Islet of Langerhans (tissue), 1 donor: ENCODE data around the gene GON4L.
"Not testable (repeated sequence)": the region's sequence is repeated elsewhere in the genome, so short reads cannot be mapped to it uniquely, and the experiment has no call there.

Experiments used
- FAIRE-seq: peaks from one replicate; lab custom pipeline; 2011; peaks lifted over from hg19 to GRCh38; lab: Jason Lieb, UNC

GON4L gene

DNA sequence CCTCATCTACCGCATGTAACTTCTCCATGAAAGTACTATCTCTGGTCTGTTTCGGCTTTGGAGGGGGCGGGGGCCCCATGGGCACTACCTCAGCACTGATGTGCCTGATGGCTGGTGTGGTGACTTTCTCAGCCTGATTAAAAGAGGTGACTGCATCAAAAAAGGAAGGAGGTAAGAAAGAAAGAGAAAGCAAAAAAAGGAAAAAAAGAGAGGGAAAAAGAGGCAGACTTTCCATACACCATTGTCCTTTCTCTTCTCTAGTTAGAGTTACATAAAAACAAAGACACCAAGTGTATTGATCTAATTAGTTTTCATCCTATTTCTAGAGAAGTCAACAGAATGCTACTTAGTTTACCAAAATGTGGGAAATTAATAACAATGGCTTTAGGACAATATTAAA lies 43.3 kb downstream of the GON4L start:
- FAIRE-seq: no peak

- FAIRE-seq: no peak
These were observed 44.1 kb downstream of the GON4L start for GRCh38 chr1:155812878-155813277.

- no peak for FAIRE-seq
These were observed 47.9 kb downstream of the GON4L start for GRCh38 chr1:155809088-155809487.

DNA sequence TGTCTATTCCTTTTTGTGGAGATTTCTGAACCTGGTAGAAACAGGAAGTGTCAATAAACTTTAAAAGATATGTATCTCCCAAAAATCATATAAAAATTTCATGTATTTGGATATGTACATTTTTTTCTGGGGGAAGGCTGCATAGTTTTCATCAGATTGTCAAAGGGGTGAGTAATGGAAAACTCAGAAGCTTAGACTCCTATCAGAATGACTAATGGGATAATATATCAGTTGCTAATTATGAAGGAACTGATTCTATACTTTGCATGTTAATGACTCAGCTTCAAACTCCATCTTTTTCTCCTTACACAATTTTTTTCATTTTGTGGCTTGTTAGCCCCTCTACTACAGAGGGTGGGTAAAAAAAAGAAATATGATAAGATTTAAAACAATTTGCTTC lies 55.9 kb downstream of the GON4L start:
- no peak for FAIRE-seq

DNA sequence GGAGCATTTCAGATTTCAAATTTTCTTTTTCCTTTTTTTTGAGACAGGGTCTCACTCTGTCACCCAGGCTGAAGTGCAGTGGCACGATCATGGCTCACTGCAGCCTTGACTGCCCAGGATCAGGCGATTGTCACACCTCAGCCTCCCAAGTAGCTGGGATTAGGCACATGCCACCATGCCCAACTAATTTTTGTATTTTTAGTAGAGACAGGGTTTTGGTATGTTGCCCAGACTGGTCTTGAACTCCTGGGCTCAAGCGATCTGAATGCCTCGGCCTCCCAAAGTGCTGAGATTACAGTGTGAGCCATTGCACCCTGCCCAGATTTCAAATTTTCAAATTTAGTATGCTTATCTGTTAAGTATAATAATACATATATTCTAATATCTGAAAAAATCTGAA lies 61.4 kb downstream of the GON4L start:
- not testable (repeated sequence) for FAIRE-seq

GRCh38 chr1:155794605-155795245 lies 62.3 kb downstream of the GON4L start:
- no peak for FAIRE-seq

- no peak for FAIRE-seq
These were observed 63.8 kb downstream of the GON4L start for GRCh38 chr1:155793213-155793612.

DNA sequence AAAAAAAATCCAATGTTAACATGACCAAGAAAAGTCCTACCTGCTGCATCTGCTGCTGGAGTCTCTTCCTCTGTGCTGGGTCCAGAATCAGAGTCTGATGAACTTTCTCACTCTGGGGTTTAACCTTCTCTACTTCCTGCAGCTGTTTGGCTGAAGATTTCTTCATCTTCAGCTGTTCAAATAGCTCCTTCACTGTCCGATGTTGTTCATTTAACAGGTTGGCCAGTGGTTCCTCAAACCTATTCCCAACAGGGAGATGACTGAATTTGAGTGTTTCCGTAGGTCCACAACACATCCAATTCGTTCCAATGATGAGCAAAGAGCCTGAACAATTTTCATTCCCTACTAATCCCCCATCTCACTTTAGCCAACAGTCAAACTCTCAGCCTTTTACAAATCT lies 79.4 kb downstream of the GON4L start:
- FAIRE-seq: no peak

- FAIRE-seq: no peak
These were observed 80.6 kb downstream of the GON4L start for GRCh38 chr1:155776414-155776813.

GRCh38 chr1:155773221-155773620 lies 83.8 kb downstream of the GON4L start:
- FAIRE-seq: no peak

GRCh38 chr1:155769257-155769656 lies 87.8 kb downstream of the GON4L start:
- FAIRE-seq: no peak

- not testable (repeated sequence) for FAIRE-seq
These were observed 89.5 kb downstream of the GON4L start for GRCh38 chr1:155767399-155767989.

DNA sequence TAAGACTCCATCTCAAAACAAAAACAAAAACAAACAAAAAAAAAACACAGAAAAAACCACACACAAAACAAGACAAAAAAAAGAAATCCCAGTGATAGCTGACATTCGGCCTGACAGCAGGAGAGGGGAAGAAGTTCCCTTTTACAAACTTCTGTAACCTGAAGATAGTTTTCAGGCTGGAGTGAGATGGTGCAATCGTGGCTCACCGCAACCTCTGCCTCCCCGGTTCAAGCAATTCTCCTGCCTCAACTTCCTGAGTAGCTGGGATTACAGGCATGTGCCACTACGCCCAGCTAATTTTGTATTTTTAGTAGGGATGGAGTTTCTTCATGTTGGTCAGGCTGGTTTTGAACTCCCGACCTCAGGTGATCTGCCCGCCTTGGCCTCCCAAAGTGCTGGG lies 93.0 kb downstream of the GON4L start:
- FAIRE-seq: not testable (repeated sequence)

DNA sequence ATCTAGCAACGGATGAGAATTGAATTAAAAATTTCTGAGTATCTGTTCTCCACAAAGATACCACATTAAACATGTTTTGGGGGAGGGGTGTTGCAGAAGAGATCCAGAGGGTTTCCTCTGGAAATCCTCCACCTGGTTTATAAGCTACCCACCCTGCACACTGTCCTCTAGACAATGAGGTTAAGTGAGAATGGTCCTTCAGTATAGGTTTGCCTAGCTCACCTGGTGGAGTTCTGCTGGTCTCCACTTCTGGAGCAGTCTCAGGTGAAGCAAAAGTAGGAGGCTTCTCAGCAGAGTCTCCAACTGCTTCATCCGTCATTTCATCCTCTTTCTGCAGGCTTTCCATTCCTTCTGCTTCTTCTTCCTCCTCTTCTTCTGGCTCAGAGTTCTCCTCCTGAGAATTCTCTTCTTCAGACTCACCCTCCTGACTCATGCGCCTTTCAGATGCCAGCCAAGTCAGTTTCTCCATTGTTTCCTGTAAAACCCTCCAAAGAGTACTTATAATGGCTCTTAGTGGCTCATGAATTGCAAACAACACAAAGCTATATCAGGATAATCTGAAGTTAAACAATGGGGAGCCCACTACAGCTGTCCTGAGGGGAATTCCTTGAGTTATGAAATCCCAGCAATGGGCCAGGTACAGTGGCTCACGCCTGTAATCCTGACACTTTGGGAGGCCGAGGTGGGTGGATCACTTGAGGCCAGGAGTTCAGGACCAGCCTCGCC lies 93.8 kb downstream of the GON4L start:
- not testable (repeated sequence) for FAIRE-seq

- no peak for FAIRE-seq
These were observed 95.1 kb downstream of the GON4L start for GRCh38 chr1:155761736-155762405.

DNA sequence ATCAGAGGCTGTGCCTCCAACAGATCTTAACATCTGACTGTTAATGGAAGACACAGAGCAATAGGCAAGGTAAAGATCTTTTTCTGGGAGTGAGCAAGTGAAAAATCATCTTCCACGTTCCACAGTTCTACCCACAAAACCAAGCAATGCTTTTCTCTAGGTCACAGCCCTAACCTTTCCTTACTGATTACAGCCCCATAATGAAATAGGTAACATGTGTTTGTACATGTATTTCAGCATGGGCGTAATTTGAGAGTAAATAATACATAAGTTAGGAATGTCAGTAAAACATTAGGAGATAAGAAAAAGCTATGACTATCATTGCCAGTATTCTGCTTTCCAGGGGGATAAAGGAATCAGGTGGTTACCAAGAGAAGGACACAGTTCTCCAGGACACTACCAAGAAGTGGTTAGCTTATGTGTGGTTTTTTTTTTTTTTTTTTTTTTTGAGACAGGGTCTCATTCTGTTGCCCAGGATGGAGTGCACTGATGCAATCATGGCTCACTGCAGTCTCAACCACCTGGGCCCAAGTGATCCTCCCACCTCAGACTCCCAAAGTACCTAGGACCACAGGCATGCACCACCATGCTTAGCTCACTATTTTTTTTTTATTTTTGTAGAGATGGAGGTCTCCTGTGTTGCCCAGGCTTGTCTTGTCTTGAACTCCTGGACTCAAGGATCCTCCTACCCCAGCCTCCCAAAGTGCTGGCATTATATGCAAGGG lies 96.1 kb downstream of the GON4L start:
- no peak for FAIRE-seq

DNA sequence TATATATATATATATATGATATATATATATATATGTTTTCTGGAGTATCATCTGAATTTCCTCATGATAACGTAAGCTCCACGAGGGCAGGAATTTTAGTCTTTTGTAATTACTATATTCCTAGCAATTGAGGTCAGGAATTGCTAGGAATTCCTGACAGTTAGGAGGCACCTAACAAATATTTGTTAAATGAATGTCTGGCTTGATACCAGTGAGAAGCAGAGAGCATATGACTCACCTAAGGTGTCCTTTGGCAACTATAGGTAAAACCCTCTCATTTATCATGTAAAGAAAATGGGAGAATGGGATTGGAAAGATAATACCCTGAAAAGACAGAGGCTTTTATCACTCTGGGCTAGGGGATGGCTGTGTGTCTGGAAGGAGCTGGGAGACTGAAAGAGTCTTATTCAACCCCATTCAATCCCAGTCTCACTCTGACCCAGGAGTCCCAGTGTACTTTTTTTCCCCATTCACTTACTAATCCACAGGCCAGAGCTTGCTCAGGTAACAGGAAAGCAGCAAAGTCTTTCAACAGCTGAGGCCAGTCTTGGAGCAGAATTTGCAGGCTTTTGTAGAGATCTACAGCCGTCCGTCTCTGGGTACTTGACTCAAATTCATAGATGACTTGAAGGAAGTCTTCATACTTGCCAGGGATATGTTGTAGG lies 96.9 kb downstream of the GON4L start:
- no peak for FAIRE-seq

DNA sequence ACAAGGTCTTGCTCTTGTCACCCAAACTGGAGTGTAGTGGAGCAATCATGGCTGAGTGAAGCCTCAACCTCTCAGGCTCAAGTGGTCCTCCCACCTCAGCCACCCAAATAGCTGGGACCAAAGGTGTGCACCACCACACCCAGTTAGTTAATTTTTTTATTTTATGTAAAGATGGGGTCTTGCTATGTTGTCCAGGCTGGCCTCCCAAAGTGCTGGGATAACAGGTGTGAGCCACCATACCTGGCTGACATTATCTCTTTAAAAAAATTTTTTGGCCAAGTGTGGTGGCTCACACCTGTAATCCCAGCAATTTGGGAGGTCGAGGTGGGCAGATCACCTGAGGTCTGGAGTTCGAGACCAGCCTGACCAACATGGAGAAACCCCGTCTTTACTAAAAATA lies 98.0 kb downstream of the GON4L start:
- not testable (repeated sequence) for FAIRE-seq

- FAIRE-seq: not testable (repeated sequence)
These were observed 108.9 kb downstream of the GON4L start for GRCh38 chr1:155748141-155748540.

GRCh38 chr1:155747586-155747985 lies 109.4 kb downstream of the GON4L start:
- FAIRE-seq: not testable (repeated sequence)

DNA sequence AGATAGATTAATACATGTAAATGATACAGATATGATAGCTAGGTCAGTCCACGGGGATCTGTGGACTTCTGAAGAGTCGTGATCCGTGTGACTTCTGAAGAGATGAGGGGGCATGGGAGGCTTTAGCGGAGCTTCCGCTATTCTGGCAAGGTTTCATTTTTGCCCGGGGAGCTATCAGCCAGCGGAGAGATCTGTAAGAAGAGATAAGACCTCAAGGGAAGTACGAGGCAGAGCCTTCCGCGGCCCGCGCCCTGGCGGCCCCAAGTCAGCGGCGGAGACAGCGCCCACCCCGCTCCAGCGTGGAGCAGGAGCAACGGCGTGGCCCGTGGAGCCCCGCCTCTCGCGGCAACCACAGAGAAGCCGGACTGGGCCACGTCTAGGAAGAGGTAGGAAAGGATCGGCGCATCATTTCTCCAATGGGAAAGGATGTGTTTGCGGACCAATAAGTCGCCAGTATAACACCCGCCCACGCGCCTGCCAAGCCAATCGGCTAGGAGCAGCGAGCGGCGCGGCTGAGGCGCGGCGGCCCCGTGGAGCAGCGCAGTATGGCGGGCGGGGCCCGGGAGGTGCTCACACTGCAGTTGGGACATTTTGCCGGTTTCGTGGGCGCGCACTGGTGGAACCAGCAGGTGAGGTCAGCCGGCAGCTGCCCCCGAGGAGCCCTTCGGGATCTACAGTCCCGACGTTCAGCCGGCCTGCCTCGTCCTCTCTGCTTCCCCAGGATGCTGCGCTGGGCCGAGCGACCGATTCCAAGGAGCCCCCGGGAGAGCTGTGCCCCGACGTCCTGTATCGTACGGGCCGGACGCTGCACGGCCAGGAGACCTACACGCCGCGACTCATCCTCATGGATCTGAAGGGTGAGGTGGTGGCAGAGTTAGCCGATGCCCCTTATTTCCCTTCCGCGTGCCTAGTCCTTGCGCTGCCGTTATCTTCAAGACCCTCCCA lies 111.5 kb downstream of the GON4L start:
- FAIRE-seq: not testable (repeated sequence)
